Central memory CD4-positive, alpha-beta T cell (primary cell): Measurements from ENCODE around the gene LCE3D.
"Not testable (repeated sequence)": the region's sequence is repeated elsewhere in the genome, so short reads cannot be mapped to it uniquely, and the experiment has no call there.

Source experiments
- DNase-seq: peaks from one replicate; pipeline ENCODE4 v3.0.0; 2022
- total RNA-seq, 3 experiments: gene quantifications; one replicate each; lab custom pipeline; 2026; lab: John Stamatoyannopoulos, UW

The LCE3D gene, protein sequence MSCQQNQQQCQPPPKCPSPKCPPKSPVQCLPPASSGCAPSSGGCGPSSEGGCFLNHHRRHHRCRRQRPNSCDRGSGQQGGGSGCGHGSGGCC
- 0 reads per million in 3 experiments for total RNA-seq

- no peak for DNase-seq
Observed at GRCh38 chr1:152580433-152580832, at the start of gene LCE3D. Gene LCE3D, minus strand, starts transcription at chr1:152580516. Its CDS starts 580 bp downstream, at chr1:152579936.

DNA sequence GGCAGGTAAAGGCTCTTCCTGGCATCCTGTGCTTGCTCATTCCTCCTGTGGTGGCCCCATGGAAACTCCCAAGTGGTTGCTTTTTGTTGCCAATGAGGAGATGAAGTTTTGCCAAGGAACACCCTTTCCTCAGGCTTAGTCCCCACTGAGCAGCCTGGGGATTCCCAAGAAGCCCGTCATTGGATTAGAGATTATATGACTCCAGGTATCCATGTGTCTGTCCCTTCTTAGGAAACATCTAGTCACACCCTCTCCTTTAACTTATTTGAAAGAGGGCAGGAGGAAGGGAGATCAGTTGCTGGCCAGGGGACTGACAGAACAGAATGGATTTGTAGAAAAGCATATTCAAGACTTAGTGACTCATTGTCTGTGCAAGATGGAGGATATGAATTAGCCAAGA lies 46.4 kb upstream of the LCE3D start:
- DNase-seq: no peak

- DNase-seq: no peak
Observed at GRCh38 chr1:152623203-152623844, 43.0 kb upstream of the LCE3D start.

DNA sequence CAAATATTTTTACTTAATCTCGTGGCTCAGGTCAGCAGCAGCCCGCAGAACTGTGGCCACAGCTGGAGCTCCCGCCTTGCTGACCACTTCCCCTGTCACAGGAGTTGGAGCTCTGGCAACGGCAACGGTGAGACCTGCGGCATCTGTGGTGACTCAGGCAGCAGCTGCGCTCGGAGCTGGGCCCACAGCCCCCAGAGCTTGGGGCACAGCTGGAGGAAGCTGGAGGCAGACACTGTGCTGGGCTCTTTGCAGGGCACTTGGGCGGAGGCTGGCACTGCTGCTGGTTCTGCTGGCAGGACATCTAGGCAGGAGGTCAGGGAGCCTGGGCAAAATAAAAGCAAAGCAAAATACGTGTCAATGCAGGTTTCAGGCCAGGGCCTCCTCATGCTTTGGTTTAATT lies 42.5 kb upstream of the LCE3D start, which contains the start of gene LCE3A:
LCE3A (minus strand) TSS at position 301 of the 400 bp plus-strand sequence; CDS start at position 301, 0 bp downstream.
- DNase-seq: no peak

GRCh38 chr1:152621993-152622392 lies 41.7 kb upstream of the LCE3D start:
- no peak for DNase-seq

DNA sequence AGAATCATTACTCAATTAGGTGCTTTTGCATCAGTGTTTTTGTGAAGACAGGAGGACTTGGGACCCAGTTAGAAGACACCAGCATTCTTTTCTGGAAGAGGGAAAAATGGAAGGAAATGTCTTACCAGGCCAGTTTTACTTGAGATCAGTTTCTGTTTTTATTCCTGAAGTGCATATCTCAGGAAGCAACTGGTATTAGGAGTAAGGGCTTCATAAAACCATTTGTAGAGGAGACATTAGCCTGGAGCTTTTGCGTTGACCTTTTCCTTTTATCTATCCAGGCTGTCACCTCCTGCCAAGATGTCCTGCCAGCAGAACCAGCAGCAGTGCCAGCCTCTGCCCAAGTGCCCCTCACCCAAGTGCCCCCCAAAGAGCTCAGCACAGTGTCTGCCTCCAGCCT lies 33.2 kb upstream of the LCE3D start, which contains the start of gene LCE3B:
LCE3B (plus strand) TSS at position 301 of the 400 bp plus-strand sequence; CDS start at position 301, 0 bp downstream.
- no peak for DNase-seq

DNA sequence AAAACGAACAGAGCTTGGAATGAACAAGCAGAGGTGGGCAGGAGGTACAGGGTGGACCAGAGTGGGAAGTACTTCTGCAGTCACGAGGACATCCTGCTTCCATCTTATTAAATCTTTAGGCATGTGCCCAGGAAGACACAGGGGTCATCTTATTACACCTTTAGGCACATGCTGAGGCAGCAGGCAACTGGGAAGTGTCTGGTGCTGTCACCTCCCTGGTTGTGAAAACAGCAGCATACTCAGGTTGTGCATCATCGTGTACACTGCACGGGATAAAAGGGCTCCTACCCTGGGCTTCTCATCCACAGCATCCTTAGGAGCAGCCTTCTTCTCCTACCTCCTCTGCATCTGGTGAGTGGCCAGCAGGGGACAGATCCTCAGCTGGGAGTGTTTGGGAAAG lies 19.6 kb upstream of the LCE3D start, which contains the start of gene LCE3C:
LCE3C (plus strand) TSS at position 301 of the 400 bp plus-strand sequence. CDS start 498 bp downstream, outside the sequence.
- DNase-seq: no peak

GRCh38 chr1:152596986-152597385 lies 16.7 kb upstream of the LCE3D start:
- no peak for DNase-seq

GRCh38 chr1:152585586-152585985 lies 5.3 kb upstream of the LCE3D start:
- no peak for DNase-seq

- DNase-seq: no peak
Observed at GRCh38 chr1:152582647-152583046, 2.3 kb upstream of the LCE3D start.

DNA sequence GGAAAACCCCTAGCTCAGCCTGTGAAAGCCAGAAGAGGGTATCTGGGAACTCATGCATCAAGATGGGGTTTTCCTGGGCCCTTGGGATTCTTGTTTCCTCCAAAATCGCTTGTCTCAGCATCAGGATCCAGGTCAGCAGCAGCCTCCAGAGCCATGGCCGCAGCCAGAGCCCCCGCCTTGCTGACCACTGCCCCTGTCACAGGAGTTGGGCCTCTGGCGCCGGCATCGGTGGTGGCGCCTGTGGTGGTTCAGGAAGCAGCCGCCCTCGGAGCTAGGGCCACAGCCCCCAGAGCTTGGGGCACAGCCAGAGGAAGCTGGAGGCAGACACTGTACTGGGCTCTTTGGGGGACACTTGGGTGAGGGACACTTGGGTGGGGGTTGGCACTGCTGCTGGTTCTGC lies 790 bp downstream of the LCE3D start:
- DNase-seq: not testable (repeated sequence)

DNA sequence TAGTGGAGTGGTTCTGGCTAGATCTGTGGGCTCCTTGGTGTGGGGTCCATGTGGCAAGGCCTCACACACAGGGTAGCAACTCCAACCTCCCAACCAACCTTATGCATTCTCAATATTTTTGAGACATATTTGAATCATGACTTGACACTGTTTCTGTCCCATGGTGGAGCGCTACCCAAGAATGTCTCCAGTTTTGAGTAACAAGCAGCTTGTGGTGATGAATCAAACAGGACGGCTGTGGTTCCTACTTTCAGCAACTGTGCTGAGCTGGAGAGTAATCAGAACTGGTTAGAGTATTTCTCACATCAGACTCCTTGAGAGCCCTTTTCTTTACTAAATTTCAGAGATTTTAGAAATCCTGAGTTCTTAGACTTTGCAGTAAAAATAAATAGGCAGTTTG lies 3.1 kb downstream of the LCE3D start:
- DNase-seq: no peak

GRCh38 chr1:152566681-152567080 lies 13.6 kb downstream of the LCE3D start, which contains the start of gene LCE3E:
Gene LCE3E, minus strand, starts transcription at chr1:152566780. Its CDS starts 572 bp downstream, at chr1:152566208.
- DNase-seq: no peak

- no peak for DNase-seq
Observed at GRCh38 chr1:152565535-152566215, 14.6 kb downstream of the LCE3D start.

DNA sequence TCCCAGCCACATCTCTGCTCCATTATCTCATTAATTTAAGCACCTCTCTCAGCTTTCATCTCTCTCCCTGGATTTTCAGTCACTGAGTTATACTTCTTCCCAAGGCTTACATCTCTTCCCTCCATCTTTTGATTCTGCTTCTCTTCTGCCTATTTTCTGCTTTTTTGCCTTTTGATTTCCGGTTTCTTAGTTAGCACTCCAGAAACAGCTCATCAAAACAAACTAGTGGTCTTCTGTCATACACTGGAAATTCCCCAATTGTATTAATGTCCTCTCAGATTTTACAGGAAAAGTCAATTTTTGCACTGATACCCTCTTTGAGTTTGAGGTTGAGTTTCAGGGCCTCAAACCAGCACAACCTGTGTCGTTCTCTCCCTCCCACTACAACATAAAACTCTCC lies 15.2 kb downstream of the LCE3D start:
- DNase-seq: no peak

DNA sequence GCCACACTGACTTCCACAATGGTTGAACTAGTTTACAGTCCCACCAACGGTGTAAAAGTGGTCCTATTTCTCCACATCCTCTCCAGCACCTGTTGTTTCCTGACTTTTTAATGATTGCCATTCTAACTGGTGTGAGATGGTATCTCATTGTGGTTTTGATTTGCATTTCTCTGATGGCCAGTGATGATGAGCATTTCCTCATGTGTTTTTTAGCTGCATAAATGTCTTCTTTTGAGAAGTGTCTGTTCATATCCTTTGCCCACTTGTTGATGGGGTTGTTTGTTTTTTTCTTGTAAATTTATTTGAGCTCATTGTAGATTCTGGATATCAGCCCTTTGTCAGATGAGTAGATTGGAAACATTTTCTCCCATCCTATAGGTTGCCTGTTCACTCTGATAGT lies 32.0 kb downstream of the LCE3D start:
- not testable (repeated sequence) for DNase-seq

GRCh38 chr1:152546704-152547103 lies 33.6 kb downstream of the LCE3D start:
- DNase-seq: no peak

DNA sequence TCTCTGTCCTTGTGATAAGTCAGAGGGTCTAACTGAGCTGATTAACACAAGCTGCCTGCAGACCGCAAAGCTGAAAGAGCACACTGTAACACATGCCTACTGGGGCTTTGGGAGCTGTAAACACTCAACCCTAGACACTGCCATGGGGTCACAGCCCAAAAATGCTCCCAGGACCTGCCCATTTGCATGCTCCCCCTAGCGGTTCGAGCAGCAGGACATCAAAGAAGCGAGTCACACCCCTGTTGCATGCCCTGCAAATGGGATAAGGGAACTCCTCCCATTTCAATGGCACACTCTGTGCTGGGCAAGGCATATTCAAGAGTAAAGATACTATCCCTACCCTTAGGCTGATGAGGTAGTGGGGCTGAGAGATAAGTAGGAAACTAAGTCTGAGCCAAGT lies 36.5 kb downstream of the LCE3D start:
- DNase-seq: no peak

- no peak for DNase-seq
Observed at GRCh38 chr1:152539901-152540300, 40.4 kb downstream of the LCE3D start.

DNA sequence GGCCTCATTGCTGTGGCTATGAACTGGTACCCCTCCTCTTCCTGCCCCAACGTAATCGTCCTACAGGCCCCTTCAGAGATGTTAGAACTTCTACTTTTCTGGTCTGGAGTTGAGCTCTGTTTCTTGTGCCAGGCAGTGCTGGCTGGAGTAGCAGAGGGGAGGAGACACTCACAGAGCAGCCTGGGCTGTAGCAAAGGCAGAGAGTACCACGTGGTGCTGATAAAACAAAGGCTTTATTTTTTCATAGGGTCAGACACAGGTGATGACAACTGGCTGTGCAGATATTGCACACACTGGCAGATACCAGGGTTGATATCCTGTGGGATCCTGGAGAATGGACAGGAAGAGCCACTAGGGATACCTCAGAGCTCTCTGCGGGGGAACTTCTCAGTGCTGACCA lies 42.8 kb downstream of the LCE3D start:
- no peak for DNase-seq

GRCh38 chr1:152535774-152536173 lies 44.5 kb downstream of the LCE3D start:
- DNase-seq: no peak

GRCh38 chr1:152533327-152533938 lies 46.9 kb downstream of the LCE3D start:
- DNase-seq: no peak
